ENCODE data around the gene BTBD10. TPM values are rescaled to one million over a fixed set of nuclear protein-coding genes. Genes with fewer than 3 reads are reported as not detected.

BTBD10 gene
- total RNA-seq, 1 experiment from 2014 or later: 94.8 TPM

DNA sequence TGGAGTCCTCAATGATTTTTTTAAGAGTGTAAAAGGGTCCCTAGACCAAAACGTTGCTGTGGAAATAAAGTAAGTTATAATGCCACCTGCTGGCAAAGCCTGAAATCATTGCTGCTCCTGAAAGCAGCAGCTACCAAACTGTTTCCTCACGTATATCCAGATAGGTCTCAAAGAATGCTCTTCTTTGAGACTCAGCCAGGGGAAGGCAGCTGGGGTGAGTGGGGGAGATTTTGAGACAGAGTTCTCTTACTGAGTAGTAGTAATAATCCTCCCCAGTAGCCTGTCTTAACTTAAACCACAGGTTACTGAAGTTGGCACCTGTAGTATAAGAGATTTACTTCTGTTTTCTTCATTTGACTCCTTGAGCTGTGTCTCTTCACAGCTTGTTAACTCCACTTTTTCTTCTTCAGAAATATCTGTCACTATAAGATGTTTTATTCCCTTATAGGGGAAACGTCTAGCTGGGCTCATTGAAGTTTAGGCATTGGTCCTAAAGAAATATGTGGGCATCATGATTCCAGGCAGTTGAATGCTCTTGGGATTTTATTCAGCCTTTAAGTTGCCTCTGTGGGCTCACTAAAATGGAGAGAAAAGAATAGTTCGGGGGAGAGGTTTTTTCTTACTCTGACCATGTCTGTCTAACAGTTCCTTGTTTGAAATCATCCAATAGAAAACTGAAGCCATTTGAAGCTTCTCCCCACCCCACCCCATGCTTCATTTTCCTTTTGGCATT, 77.9 kb downstream of the BTBD10 start:
- no peak for DNase-seq (ENCODE audit: low read depth)
- in situ Hi-C loops (cut with HindIII; ENCODE audit: low pct_unique_long_range_greater_than_20kb, low sequenced_read_pairs): no loop called here

DNA sequence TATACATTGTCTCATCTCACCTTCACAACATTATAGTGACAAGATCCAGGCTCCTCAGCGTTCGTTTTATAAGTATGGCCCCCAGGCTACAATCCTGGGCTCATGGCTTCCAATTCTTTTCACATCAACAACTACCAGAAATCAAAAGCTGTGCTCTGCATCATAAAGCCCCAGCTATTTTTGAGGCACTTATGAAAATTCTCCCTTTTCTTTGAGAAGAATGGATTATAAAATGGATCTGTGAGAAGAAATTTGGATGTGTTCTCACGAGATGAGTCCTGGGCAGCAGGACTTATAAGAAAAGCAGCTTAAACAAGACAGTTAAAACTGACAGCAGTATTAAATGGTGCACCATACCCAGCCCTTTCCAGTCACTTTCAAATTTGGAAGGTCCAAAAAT, 80.3 kb downstream of the BTBD10 start:
- no peak for DNase-seq (ENCODE audit: low read depth)
- in situ Hi-C loops (cut with HindIII; ENCODE audit: low pct_unique_long_range_greater_than_20kb, low sequenced_read_pairs): no loop called here

DNA sequence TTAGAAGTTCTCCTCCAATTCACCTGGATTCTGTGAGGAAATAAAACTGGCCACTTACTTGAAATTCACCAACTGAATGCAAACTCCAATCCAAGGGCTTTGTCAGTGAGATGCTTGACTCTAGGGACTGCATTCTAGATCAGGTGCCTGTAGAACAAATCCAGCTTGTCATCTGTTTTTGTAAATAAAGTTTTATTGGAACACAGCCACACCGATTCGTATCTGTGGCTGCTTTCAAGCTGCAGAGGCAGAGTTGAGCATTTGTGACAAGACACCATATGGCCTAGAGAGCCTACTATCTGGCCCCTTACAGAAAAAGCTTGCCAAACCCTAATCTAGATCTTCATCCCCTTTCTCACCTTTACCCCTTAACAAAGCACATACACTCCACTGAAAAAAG, 82.3 kb downstream of the BTBD10 start:
- DNase-seq (ENCODE audit: low read depth): no peak
- in situ Hi-C loops (cut with HindIII; ENCODE audit: low pct_unique_long_range_greater_than_20kb, low sequenced_read_pairs): no loop called here

DNA sequence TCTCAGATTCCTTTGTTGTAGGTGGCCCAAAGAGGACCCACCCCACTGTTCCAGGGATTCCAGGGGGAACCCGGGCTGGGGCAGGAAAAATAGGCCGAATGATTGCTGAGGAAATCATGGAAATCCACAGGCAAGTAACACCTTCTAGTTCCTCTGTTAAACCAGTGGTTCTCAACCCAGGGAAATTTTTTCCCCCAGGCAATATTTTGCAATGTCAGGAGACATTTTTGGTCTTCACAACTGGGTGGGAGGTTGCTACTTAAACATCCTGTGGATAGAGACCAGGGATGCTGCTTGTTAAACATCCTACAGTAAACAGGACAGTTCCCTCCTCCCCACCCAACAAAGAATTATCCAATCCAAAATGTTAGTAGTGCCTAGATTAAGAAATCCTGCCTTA, 84.7 kb downstream of the BTBD10 start:
- in situ Hi-C loops (cut with HindIII; ENCODE audit: low pct_unique_long_range_greater_than_20kb, low sequenced_read_pairs): no loop called here
- DNase-seq (ENCODE audit: low read depth): no peak

DNA sequence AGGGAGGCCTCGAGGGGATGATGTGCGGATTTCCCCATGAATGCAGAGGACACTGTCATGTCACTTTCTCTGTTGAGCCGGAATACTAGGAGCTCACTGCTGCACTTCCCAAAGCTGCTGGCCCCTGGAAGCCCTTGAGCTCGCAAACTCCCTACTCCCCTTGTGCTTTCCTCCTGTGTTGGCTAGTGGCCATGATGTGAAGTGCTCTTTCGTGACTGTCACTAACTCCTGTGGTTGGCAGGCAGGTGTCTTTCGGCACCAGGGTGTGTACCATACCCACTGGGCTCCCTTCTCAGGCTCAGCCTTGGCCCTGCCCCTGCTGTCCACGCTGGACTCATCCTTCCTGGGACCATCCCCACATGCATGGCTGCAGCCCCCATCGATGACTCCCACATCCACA, 86.2 kb downstream of the BTBD10 start:
- in situ Hi-C loops (cut with HindIII; ENCODE audit: low pct_unique_long_range_greater_than_20kb, low sequenced_read_pairs): no loop called here

DNA sequence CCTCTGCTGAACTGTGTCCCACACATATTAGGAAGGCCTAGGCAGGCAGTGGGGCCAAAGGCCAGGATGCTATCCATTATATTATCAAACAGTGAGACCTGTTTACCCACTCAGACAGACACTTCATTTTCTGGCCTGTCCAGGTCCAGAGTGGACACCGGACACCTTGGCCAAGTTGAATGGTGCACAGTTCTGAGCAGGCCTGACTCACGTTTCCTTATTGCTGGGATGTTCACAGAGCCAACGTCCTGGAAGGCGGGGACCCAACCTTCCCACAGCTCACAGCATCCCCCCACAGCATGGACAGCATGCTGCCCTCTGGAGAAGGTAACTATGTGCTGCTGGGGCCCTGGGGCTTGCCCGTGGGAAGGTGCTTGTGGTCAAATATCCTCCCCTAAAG, 86.6 kb downstream of the BTBD10 start:
- no peak for DNase-seq (ENCODE audit: low read depth)
- in situ Hi-C loops (cut with HindIII; ENCODE audit: low pct_unique_long_range_greater_than_20kb, low sequenced_read_pairs): no loop called here

More for the DNA sequence above, 86.2 kb downstream of the BTBD10 start:
- DNase-seq (ENCODE audit: low read depth): no peak

DNA sequence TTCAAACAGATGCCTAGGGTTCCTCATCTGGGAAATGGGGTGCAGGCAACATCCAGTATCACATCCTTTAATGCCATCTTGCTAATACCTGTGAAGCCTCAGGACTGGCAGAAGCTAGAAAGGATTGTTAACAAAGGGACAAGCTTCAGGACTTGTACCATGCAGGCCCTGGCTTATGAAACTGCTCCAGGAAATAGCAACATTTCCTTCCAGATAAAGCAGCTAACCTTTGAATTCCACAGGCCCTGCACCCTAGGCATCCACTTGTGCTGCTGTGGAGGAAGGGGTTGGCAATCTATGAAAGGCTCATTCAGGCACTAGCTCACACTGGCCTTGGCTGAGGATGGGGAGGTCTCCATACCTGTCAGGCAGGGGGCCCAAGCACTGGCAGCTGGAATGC, 87.2 kb downstream of the BTBD10 start:
- no peak for DNase-seq (ENCODE audit: low read depth)
- in situ Hi-C loops (cut with HindIII; ENCODE audit: low pct_unique_long_range_greater_than_20kb, low sequenced_read_pairs): no loop called here

DNA sequence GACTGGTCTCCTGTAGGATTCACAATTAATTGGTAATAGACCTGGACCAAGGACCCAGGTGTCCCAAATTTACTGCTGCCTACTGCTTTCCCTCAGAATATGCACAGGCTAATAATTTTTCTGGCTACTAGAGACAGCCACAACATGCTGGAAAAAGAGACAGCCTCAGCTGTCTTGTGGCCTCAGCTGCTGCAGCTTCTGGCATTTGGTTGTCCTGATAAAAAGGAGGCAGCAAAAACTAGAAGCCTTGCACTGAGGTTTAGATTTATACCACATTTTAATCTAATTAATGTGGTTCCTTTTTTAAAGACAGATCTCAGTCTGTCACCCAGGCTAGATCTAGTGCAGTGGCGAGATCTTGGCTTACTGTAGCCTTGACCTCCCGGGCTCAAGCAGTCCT, 89.8 kb downstream of the BTBD10 start:
- DNase-seq (ENCODE audit: low read depth): no peak
- in situ Hi-C loops (cut with HindIII; ENCODE audit: low pct_unique_long_range_greater_than_20kb, low sequenced_read_pairs): no loop called here

DNA sequence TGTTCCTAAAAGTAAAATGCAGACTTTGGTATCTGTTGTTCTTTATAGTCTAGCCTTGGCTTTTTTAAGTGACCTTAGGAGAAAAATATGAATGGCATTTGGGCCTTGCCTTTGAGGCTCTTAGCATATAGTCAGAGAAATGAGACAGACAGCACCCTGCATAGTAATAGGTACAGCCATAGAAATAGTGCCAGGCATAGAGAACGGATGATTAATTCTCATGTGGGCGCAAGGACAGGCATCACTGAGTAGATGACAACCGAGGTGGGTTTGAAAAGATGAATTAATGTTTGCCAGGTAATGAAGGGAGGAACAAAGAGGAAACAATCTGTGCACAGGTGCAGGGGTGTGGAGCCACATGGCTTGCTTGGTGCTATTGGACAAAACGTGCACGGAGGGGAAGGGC, 95.0 kb downstream of the BTBD10 start:
- DNase-seq (ENCODE audit: low read depth): peak; percentile 81
- in situ Hi-C loops (cut with HindIII; ENCODE audit: low pct_unique_long_range_greater_than_20kb, low sequenced_read_pairs): no loop called here

DNA sequence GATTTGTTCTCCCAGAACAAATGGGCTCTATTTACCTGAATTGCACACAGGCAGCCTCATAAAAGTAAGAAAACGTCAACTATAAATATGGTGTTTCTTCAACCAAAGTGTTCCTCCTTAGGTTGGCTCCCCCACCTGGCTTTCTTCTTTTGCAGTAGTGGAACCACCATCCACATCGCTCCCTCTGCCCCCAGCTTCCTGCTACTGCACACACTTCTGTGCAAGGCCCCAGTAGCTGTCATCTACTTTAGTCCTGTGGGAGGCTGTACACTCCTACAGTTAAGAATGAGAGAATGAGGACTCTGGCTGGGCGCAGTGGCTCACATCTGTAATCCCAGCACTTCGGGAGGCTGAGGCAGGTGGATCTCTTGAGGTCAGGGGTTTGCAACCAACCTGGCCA, 95.9 kb downstream of the BTBD10 start:
- in situ Hi-C loops (cut with HindIII; ENCODE audit: low pct_unique_long_range_greater_than_20kb, low sequenced_read_pairs): no loop called here

DNA sequence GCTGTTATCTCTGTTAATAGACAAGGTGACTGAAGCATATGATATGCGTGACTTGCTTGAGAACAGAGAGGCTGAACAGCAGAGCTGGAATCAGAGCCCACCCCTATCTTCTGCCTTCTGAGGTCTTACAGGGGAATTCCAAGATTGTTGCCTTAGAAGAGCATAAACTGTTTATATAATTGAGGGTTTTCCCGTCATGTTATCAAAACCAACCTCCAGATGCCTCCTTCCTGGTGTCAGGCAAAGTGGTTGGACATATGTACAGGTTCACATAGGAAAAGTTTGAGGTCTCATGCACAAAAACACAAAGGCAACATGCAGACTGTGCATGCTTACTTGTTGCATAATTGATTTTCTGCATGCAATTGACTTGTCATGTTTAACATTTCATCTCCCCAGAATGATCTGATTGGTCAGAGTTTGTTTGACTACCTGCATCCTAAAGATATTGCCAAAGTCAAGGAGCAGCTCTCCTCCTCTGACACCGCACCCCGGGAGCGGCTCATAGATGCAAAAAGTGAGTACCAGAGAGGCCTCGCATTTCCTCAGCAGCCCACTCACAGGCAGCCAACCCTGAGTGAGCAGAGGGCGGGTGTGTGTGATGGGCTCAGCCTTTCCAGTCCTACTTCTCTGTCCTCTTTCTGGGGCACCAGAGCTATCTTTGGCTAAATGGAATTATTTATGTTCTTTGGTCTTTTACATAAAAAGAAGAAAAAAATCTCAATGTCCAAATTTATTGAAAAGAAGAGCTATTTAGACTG, 96.6 kb downstream of the BTBD10 start:
- in situ Hi-C loops (cut with HindIII; ENCODE audit: low pct_unique_long_range_greater_than_20kb, low sequenced_read_pairs): no loop called here
- peak; percentile 35 for DNase-seq (ENCODE audit: low read depth)

More for the DNA sequence above, 95.9 kb downstream of the BTBD10 start:
- DNase-seq (ENCODE audit: low read depth): no peak

DNA sequence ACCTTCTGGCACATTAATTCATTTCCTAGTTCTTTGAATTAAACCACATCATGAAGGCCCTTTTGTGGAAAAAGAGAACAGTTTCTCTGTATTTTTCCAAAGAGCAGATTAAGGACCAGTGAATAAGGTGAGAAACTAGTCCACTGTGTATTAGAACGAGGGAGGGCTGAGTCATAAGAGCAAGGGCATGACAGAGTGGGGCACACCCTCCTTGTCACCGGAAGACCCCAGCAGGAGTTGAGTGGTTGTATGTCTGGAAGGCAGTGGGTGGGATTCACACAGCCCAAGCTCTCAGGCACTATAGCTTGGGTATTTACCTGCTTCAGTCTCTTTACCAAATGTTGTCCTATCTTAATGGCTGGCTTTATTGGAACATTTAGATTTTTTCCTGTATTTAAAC, 98.6 kb downstream of the BTBD10 start:
- DNase-seq (ENCODE audit: low read depth): no peak
- in situ Hi-C loops (cut with HindIII; ENCODE audit: low pct_unique_long_range_greater_than_20kb, low sequenced_read_pairs): no loop called here

DNA sequence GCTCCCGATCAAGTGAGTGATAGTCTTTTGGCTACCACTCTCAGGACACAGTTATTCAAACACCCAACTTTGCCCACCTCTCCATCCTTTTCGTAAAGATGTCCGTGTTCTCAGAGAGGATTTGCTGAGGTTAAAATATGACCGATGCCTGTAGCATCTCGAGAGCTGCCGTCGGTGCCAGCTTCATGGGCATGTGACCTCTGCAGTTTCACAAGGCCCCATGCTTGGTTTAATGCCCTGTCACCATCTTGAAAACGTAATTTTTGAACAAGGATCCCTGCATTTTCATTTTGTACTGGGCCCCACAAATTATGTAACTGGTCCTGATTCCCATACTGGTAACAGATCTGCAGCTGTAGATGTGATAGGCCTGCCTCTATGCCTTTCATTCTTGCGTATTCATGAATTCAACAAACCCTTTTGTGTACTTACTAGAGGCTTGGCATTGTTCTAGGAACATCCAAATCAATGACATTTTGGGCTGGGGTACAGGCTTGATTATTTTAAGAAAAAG, 100.4 kb downstream of the BTBD10 start:
- in situ Hi-C loops (cut with HindIII; ENCODE audit: low pct_unique_long_range_greater_than_20kb, low sequenced_read_pairs): no loop called here

DNA sequence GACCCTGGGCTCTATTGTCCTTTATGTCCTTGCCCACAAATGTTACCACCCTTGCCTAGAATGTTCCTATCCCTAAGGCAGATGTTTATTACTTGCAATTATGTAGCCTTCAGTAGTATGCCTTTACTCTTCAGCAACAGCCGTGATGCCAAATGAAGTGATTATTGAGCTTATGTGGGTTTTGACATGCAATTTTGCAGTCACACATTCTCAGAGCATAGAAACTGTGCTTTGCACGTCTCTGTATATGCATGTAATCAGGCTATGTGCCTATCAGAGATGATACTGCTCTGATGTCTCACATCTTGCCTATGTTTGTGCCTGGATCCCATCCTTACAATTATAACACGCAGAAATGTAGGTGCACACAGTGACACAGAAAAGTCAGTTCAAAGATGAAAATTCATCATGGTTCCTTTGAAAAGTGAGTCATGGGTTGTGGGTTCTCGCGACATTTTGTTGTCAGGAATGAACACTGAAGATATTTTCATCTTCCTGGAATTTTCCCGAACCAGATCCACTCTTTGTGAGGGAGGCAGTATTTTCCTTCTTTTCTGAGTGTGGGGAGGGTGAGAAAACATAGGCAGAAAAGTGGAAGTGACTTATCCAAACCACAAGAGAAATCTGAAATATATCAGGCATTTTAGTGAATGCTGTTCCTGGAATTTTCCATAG, 104.3 kb downstream of the BTBD10 start:
- no peak for DNase-seq (ENCODE audit: low read depth)
- in situ Hi-C loops (cut with HindIII; ENCODE audit: low pct_unique_long_range_greater_than_20kb, low sequenced_read_pairs): no loop called here

More for the DNA sequence above, 100.4 kb downstream of the BTBD10 start:
- DNase-seq (ENCODE audit: low read depth): no peak

DNA sequence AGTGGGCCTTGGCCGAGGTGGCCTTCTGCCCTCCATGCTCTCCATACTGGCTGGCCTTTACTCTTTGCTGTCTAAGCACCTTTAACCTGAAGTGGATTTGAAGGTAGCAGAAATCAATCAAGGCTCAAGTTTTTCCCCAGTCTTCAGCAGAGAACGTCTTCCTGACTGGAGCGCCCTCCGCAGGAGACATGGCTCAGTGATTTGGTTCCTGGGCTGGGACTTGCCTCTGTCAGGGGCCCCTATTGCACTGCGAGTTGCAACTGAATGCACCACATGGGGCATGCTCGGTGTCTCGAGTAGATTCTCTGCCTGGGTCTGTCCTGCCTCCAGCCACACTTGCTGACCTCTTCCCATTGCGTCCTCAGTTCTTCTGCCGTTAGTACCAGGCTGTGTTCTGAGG, 105.8 kb downstream of the BTBD10 start:
- in situ Hi-C loops (cut with HindIII; ENCODE audit: low pct_unique_long_range_greater_than_20kb, low sequenced_read_pairs): no loop called here
- DNase-seq (ENCODE audit: low read depth): no peak

DNA sequence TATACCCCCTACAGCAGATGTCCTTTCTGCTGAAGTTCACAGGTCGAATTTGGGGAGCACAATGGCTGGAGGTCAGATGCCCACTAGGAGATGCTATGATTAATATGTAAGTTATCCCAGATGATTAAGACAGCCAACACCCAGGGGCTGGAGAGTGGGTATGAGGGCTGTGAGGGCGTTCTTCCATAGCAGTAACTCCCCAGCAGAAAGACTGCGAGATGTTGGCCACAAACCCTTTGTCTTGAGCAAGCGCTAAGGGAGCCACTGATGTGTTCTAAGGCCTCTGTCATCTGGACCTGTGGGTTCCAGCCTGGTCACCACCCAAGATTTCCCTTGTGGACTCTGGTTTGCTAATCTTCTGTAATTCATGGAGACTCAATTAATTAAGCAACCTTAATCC, 107.8 kb downstream of the BTBD10 start:
- no peak for DNase-seq (ENCODE audit: low read depth)

DNA sequence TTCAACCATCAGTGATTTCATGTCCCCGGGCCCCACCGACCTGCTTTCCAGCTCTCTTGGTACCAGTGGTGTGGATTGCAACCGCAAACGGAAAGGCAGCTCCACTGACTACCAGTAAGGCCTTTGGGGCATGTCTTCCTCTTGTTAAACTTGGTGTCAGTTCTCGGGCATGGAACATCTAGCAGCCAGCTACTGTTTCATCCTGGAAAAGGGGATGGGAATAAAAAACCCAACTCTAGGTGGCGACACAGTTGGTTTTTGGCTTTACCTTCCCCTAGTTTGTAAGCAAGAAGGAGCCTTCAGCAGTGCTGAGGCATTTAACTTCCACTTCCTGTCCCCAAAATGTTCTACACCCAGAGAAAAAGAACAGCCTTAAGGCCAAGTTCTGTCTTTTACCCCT, 108.7 kb downstream of the BTBD10 start:
- no peak for DNase-seq (ENCODE audit: low read depth)
- in situ Hi-C loops (cut with HindIII; ENCODE audit: low pct_unique_long_range_greater_than_20kb, low sequenced_read_pairs): no loop called here

More for the DNA sequence above, 107.8 kb downstream of the BTBD10 start:
- in situ Hi-C loops (cut with HindIII; ENCODE audit: low pct_unique_long_range_greater_than_20kb, low sequenced_read_pairs): no loop called here

DNA sequence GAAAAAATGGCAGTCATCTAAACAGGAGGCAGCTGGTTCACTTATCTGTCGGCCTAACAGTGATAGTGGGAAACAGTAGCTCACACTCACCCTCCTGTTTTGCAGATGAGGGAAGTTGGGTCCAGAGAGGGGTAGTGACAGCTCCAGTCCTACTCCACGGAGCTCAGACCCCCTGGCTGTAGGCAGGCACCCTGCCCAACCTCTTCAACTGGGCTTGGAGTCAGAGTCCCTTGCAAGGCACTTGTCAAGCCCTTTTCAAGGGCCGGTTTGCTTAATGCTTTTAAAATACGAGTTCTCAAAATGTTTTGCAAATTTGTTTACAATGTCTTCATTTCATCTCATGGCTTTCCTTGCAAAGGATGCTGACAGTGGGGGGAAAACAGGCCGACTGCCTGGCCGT, 110.3 kb downstream of the BTBD10 start:
- in situ Hi-C loops (cut with HindIII; ENCODE audit: low pct_unique_long_range_greater_than_20kb, low sequenced_read_pairs): no loop called here
- no peak for DNase-seq (ENCODE audit: low read depth)

DNA sequence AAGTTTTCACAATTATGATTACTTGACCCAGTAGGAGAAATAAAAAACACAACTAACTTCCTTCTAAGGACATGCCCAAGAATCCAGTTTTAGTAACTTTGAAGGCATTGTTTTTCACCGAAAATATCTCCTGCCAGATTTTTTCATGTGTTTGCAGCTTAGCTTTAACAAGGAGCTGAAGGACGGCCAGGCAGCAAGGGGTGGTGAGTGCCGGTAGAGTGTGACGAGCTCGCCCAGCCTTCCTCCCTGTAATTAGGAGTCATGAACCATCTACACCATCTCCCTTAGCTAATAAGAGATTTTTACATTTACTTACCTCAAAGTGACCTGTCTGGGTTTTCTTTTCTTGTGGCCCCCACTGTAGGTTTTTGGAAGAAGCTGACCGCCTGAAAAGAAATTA, 113.4 kb downstream of the BTBD10 start:
- in situ Hi-C loops (cut with HindIII; ENCODE audit: low pct_unique_long_range_greater_than_20kb, low sequenced_read_pairs): no loop called here
- DNase-seq (ENCODE audit: low read depth): no peak
